Stimulated activated memory B cell treated with anti-CD40 and anti-IgM and Interleukin-4, amounts not matched to agents 10 μg/mL and 1 μg/mL and 100 μg/mL, for 72 hours (primary cell): Measurements from ENCODE around the gene AACS.
A peak's percentile ranks its signal among the peaks of the same experiment; 100 is the strongest.

Experiments used
- ATAC-seq: fragments of 150-1000 bp; cut with Tn5 transposase; 2 replicates; pipeline ENCODE4 v1.10.0; 2021
- H3K27ac Mint-ChIP-seq: one replicate; pipeline ENCODE4 v1.8.0; 2022; ENCODE audit warnings: mild to moderate bottlenecking, mixed read lengths
- H3K27me3 Mint-ChIP-seq: one replicate; pipeline ENCODE4 v1.8.0; 2022; ENCODE audit warnings: mixed read lengths
- H3K36me3 Mint-ChIP-seq: one replicate; pipeline ENCODE4 v1.8.0; 2022; ENCODE audit warnings: mixed read lengths
- H3K4me1 Mint-ChIP-seq: one replicate; pipeline ENCODE4 v1.8.0; 2022; ENCODE audit warnings: mixed read lengths
- H3K4me3 Mint-ChIP-seq: one replicate; pipeline ENCODE4 v1.8.0; 2022; ENCODE audit warnings: mild to moderate bottlenecking, moderate library complexity, mixed read lengths
- H3K9me3 Mint-ChIP-seq: one replicate; pipeline ENCODE4 v1.8.0; 2022; ENCODE audit warnings: mixed read lengths

AACS gene

DNA sequence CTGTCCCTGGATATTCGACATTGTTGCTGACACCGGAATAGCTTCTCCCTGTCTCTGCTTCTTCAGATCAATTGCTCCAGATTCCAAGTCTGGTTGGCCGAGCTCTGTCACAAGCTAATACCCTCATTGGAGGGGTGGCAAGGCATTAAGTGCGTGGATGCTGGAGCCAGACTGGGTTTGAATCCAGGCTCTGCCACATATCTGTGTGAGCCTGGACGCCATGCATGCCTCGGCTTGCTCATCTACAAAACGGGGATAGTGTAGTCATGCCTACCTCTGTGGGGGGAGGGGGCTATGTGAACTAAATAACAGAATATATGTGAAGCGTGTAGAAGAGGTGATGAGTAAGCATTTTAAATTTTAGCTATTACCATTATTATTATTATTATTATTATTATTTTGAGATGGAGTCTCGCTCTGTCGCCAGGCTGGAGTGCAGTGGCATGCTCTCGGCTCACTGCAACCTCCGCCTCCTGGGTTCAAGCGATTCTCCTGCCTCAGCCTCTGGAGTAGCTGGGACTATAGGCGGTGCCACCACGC, 97.3 kb downstream of the AACS start:
- Mint-ChIP-seq H3K27me3 (peaks cover 11% of the 10 kb centered on the region), H3K9me3 (peaks cover 6% of the 10 kb centered on the region), H3K36me3 (no peaks in the 10 kb centered on the region), H3K4me1 (peaks cover 7% of the 10 kb centered on the region), H3K4me3 (no peak overlapping the region), H3K27ac (no peak overlapping the region)
- no peak for ATAC-seq

GRCh38 chr12:125163148-125163547, 97.9 kb downstream of the AACS start:
- H3K36me3 Mint-ChIP-seq = peaks cover 4% of the 10 kb centered on the region

GRCh38 chr12:125164541-125164940, 99.3 kb downstream of the AACS start:
- H3K27me3 Mint-ChIP-seq = peaks cover 21% of the 10 kb centered on the region
- H3K4me1 Mint-ChIP-seq = peaks cover 7% of the 10 kb centered on the region
- H3K9me3 Mint-ChIP-seq = peaks cover 9% of the 10 kb centered on the region
- H3K4me3 Mint-ChIP-seq = no peak overlapping the region
- H3K36me3 Mint-ChIP-seq = peaks cover 5% of the 10 kb centered on the region
- no peak for ATAC-seq
- H3K27ac Mint-ChIP-seq = no peak overlapping the region

More at GRCh38 chr12:125163148-125163547, 97.9 kb downstream of the AACS start:
- H3K4me1 Mint-ChIP-seq = peaks cover 7% of the 10 kb centered on the region
- H3K4me3 Mint-ChIP-seq = no peak overlapping the region
- ATAC-seq = no peak
- peaks cover 17% of the 10 kb centered on the region for H3K27me3 Mint-ChIP-seq
- H3K27ac Mint-ChIP-seq = no peak overlapping the region
- H3K9me3 Mint-ChIP-seq = peaks cover 9% of the 10 kb centered on the region

DNA sequence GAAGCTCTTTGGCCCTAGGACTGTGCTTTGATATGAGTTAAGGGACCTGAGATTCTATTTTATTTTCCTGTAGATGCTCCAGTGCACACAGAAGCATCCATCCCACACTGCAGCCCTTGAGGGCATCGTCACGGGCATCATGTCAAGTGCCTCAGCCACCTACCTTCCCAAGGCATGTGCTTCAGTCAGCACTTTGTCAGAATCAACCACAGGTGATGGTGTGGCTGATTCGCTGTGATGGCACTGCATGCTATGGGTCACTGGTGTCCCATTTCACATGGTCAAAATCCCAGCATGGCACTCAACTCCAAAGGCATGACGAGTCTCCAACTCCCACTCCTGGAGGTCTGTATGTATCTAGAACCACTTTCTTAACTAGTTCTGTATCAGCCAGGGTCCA, 100.8 kb downstream of the AACS start:
- Mint-ChIP-seq H3K27me3 (peaks cover 28% of the 10 kb centered on the region), H3K4me3 (no peak overlapping the region), H3K9me3 (peaks cover 9% of the 10 kb centered on the region), H3K27ac (no peak overlapping the region), H3K4me1 (peaks cover 7% of the 10 kb centered on the region), H3K36me3 (peaks cover 5% of the 10 kb centered on the region)
- ATAC-seq = no peak

DNA sequence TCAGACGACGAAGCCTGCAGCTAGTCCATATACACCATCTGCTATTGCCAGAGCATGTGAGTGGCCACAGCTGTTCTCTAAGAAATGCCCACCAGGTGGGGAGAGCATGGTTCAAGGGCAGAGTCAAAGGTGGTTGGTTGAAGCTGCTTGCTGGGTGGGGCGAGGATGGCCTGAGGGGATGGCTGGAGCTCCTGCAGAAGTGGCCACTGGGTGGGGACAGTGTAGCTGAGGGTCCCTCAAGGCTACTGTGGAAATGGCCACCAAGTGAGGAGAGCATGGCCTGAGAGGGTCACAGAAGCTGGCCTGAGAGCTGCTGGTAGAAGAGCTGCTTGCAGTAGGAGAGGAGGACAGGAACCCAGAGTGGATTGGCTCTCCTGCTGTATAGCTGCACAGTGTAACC, 102.4 kb downstream of the AACS start:
- Mint-ChIP-seq H3K4me1 (no peaks in the 10 kb centered on the region), H3K9me3 (peaks cover 10% of the 10 kb centered on the region), H3K36me3 (peaks cover 5% of the 10 kb centered on the region), H3K4me3 (no peak overlapping the region), H3K27ac (no peak overlapping the region), H3K27me3 (peaks cover 36% of the 10 kb centered on the region)
- ATAC-seq = no peak

DNA sequence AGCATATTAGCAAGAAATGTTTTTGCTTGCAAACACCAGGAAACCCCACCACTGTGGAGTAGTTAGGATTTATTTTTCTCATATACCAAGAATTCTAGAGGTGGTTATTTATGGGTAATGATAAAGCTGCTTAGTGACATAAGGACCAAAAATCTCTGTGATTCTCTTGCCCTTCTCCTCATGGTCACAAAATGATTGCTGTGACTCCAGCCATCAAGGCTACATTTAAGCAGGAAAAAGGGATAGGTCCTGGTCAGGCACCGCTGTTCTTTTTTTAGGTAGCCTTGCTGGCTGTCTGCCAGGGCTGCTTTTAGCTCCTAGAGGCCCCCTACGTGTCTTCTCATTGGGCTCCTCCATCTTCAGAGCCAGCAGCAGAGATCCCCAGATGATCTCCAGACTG, 104.2 kb downstream of the AACS start:
- H3K27me3 Mint-ChIP-seq = peaks cover 44% of the 10 kb centered on the region
- H3K27ac Mint-ChIP-seq = no peak overlapping the region

DNA sequence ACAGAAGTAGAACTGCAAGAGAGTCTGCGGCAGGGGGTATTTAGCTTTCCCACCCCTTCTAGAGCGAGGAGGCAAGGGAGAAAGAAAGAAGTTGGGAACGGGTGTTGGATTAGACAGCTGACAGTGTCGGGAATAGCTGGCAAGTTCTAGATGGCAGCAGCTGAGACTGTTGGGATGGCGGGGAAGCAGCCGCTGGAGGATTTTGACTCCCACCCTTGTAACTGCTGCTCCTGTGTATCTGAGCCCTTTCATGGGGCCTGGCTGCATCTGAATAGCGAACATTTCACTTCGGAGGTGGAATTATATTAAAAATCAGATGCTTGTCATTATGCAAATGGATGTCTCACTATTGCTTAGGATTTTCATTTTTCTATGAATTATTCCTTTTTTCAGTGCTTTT, 104.6 kb downstream of the AACS start:
- H3K36me3 Mint-ChIP-seq = peaks cover 5% of the 10 kb centered on the region
- peaks cover 48% of the 10 kb centered on the region for H3K27me3 Mint-ChIP-seq
- no peak overlapping the region for H3K4me3 Mint-ChIP-seq

More for the DNA sequence above, 104.2 kb downstream of the AACS start:
- no peak for ATAC-seq
- Mint-ChIP-seq H3K36me3 (peaks cover 5% of the 10 kb centered on the region), H3K9me3 (peaks cover 10% of the 10 kb centered on the region), H3K4me3 (no peak overlapping the region), H3K4me1 (no peaks in the 10 kb centered on the region)

GRCh38 chr12:125171267-125171666, 106.0 kb downstream of the AACS start:
- peaks cover 19% of the 10 kb centered on the region for H3K9me3 Mint-ChIP-seq
- no peak overlapping the region for H3K27ac Mint-ChIP-seq
- no peaks in the 10 kb centered on the region for H3K4me1 Mint-ChIP-seq
- H3K27me3 Mint-ChIP-seq = peaks cover 62% of the 10 kb centered on the region
- H3K36me3 Mint-ChIP-seq = peaks cover 5% of the 10 kb centered on the region
- no peak overlapping the region for H3K4me3 Mint-ChIP-seq
- no peak for ATAC-seq

More for the DNA sequence above, 104.6 kb downstream of the AACS start:
- Mint-ChIP-seq H3K27ac (no peak overlapping the region), H3K4me1 (no peaks in the 10 kb centered on the region), H3K9me3 (peaks cover 10% of the 10 kb centered on the region)
- no peak for ATAC-seq

DNA sequence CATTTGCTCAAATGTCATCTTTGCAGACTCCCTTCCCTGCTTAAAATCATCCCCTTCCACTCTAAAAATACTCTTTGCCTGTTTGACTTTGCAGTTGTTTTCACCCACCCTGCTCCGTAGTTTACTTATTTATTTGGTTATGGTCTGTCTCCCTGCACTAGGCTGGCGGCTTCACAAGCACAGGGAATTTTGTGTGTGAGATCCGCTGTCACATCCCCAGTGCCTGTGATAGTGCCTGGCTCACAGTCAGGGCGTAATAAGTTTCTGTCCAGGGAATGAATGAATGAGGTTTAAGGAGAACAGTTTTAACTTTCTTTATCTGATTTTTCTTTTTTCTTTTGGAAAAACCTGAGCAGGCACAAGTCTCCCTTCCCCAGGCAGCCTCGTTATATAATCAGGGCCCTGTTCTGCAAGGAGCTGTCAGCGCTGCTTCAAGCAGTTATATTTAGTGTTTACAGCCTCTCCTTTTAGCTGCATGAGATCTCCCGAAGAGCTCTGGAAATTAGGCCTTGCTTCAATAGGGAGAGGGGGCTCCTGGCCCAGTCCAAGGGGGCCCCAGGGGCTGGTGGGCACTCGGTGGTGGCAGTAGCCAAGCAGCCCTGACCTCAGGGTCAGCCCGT, 107.1 kb downstream of the AACS start:
- no peaks in the 10 kb centered on the region for H3K4me1 Mint-ChIP-seq
- H3K36me3 Mint-ChIP-seq = peaks cover 5% of the 10 kb centered on the region
- no peak overlapping the region for H3K4me3 Mint-ChIP-seq
- peaks cover 62% of the 10 kb centered on the region for H3K27me3 Mint-ChIP-seq
- no peak overlapping the region for H3K27ac Mint-ChIP-seq
- no peak for ATAC-seq
- peaks cover 16% of the 10 kb centered on the region for H3K9me3 Mint-ChIP-seq

GRCh38 chr12:125175576-125175975, 110.3 kb downstream of the AACS start:
- ATAC-seq = no peak

DNA sequence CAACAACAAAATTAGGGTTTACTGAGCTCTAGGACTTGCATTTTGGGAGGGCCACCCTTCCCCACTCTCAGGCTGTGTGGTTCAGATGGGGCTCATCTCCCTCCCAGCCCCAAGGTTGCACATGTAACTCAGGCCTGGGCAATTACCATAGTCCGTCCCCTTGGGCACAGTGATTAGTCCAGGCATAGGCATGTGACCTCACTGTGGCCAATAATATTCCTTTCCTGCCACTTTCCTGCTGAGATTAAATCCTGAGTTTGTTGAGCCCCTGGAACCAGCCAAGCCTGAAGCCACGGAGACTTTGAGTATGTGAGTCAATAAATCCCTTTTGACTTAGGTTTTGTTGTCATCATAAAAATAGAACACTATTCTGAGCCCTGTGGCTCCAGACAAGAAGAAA, 113.0 kb downstream of the AACS start:
- H3K4me1 Mint-ChIP-seq = peaks cover 3% of the 10 kb centered on the region
- H3K27ac Mint-ChIP-seq = no peak overlapping the region
- no peaks in the 10 kb centered on the region for H3K36me3 Mint-ChIP-seq
- H3K9me3 Mint-ChIP-seq = peaks cover 10% of the 10 kb centered on the region
- peaks cover 72% of the 10 kb centered on the region for H3K27me3 Mint-ChIP-seq
- no peak for ATAC-seq
- no peak overlapping the region for H3K4me3 Mint-ChIP-seq

More at GRCh38 chr12:125175576-125175975, 110.3 kb downstream of the AACS start:
- Mint-ChIP-seq H3K9me3 (peaks cover 13% of the 10 kb centered on the region), H3K4me3 (no peak overlapping the region), H3K27ac (no peak overlapping the region), H3K4me1 (no peaks in the 10 kb centered on the region), H3K36me3 (no peaks in the 10 kb centered on the region), H3K27me3 (peaks cover 54% of the 10 kb centered on the region)

DNA sequence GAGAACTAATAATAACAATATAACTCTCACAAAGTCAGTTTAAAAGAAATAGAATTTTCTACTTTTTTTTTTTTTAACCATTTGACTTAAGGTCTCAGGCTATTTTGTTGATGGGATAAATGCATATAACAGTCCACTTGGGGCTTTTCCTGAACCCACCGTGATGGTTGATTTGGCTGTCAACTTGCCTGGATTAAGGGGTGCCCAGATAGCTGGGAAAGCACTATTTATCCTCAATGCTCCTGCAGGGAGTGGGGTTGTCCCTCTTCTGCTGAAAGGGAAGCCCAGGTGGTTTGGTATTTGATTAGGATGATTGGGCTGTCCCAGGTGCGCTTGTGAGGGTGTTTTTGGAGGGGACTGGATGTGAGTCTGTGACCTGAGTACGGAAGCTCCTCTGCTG, 114.9 kb downstream of the AACS start:
- no peak for ATAC-seq
- no peak overlapping the region for H3K4me3 Mint-ChIP-seq
- peaks cover 7% of the 10 kb centered on the region for H3K9me3 Mint-ChIP-seq
- no peak overlapping the region for H3K27ac Mint-ChIP-seq
- H3K36me3 Mint-ChIP-seq = no peaks in the 10 kb centered on the region
- H3K4me1 Mint-ChIP-seq = peaks cover 6% of the 10 kb centered on the region
- peaks cover 77% of the 10 kb centered on the region for H3K27me3 Mint-ChIP-seq

- Mint-ChIP-seq H3K9me3 (peaks cover under 1% of the 10 kb centered on the region), H3K4me3 (no peak overlapping the region), H3K36me3 (no peaks in the 10 kb centered on the region), H3K4me1 (peaks cover 13% of the 10 kb centered on the region), H3K27me3 (peaks cover 77% of the 10 kb centered on the region), H3K27ac (no peak overlapping the region)
- no peak for ATAC-seq
Measured at GRCh38 chr12:125181107-125181506, 115.9 kb downstream of the AACS start.

DNA sequence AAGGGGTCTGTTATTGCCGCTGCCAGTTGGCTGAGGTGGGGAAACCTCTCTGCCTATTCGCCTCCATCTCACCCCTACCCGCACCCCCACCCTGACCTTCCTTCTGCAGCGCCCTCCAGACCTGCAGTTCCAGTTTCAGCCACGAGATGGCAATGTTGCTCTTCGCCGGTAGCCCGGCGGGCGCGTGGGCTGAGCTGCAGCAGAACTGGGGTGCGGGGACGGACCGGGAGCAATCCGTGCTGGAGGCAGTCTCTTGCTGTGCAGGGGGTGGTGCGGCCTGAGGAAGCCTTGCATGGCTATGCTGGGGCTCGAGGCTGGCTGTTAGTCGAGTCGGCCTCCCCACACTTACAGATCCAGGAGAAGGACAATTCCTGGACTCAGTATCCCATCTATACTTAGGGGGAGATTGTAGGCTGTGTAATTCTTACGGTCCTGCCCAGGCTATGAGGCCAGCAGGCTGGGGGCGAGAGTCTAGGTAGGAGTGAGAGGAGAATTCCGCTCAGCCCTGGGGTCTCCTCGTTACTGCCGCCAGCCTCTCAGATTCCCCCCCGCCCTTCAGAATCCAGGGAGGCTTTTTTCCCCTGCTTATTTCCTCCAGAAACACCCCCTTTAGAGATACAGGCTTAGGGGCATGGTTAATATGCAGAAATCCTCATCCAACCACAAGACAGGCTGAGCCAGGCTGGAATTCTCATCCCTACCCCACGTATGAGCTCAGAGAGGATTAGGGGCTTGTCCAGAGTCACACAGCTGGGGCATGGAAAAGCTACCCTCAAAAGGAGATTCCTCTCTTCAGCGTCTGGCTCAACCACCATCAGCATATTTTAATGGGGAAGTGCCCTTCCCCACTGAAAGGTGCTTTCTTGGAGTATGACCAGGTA, 118.2 kb downstream of the AACS start:
- Mint-ChIP-seq H3K9me3 (no peaks in the 10 kb centered on the region), H3K27ac (no peak overlapping the region), H3K4me1 (peaks cover 24% of the 10 kb centered on the region), H3K27me3 (peaks cover 71% of the 10 kb centered on the region), H3K4me3 (no peak overlapping the region), H3K36me3 (no peaks in the 10 kb centered on the region)
- ATAC-seq = peak; percentile 78

GRCh38 chr12:125184213-125184967, 119.2 kb downstream of the AACS start:
- Mint-ChIP-seq H3K4me3 (no peak overlapping the region), H3K27me3 (peaks cover 81% of the 10 kb centered on the region), H3K9me3 (no peaks in the 10 kb centered on the region), H3K27ac (no peak overlapping the region), H3K36me3 (no peaks in the 10 kb centered on the region), H3K4me1 (peaks cover 25% of the 10 kb centered on the region)
- ATAC-seq = no peak
